Breast epithelium (tissue), 3 donors: ENCODE results near the gene PSMF1.

ENCODE experiments used
- POLR2A ChIP-seq: fragments of 450-650 bp; IDR thresholded peaks from one replicate; pipeline ENCODE4 v1.6.1; 2016; ENCODE audit warnings: antibody characterized with exemption, mild to moderate bottlenecking, moderate library complexity
- TF ChIP-seq, protein P1 (sequence below), 3 donors: fragments of 450-650 bp; IDR thresholded peaks; one replicate each; pipeline ENCODE4 v1.5.1; 2016 to 2017; ENCODE audit warnings: antibody characterized with exemption in 3 of 3, mild to moderate bottlenecking in 3 of 3, moderate library complexity in 3 of 3

DNA sequence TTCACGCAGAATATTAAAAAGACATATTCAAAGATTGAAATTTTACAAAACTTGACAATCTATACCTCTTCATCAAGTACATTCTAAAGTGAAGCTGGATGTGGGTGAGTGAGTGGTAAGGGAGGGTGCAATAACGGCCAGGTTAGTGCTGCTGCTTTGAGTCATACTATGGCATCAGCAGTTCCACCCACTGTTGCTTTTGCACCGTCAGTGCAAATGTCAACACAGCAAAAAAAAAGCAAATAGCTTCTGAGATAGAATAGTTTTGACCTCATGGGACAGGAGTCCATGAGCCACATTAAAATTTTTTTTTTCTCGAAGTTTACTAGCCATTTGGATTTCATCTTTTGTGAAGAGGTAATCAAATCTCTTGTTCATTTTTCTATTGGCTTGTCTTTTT is 31.8 kb downstream of the PSMF1 start:
- TF ChIP-seq, protein P1, sequence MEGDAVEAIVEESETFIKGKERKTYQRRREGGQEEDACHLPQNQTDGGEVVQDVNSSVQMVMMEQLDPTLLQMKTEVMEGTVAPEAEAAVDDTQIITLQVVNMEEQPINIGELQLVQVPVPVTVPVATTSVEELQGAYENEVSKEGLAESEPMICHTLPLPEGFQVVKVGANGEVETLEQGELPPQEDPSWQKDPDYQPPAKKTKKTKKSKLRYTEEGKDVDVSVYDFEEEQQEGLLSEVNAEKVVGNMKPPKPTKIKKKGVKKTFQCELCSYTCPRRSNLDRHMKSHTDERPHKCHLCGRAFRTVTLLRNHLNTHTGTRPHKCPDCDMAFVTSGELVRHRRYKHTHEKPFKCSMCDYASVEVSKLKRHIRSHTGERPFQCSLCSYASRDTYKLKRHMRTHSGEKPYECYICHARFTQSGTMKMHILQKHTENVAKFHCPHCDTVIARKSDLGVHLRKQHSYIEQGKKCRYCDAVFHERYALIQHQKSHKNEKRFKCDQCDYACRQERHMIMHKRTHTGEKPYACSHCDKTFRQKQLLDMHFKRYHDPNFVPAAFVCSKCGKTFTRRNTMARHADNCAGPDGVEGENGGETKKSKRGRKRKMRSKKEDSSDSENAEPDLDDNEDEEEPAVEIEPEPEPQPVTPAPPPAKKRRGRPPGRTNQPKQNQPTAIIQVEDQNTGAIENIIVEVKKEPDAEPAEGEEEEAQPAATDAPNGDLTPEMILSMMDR (IDR thresholded peaks at IDR 0.05): no peak
- TF ChIP-seq POLR2A: no peak
